Airway epithelial cell (primary cell): Measurements from ENCODE around the gene RORB. TPM values are rescaled to one million over a fixed set of nuclear protein-coding genes. Genes with fewer than 3 reads are reported as not detected.

Source experiments
- total RNA-seq: library from RNA; depleted of rRNA; stranded (reverse); fragments of >200 nt; gene quantifications from 2 replicates; pipeline ENCODE4 v1.2.3, GENCODE V29; 2015

RORB gene
- total RNA-seq = not detected in 2 replicates

GRCh38 chr9:74496819-74497747 lies at the start of gene RORB:
RORB (plus strand) TSS chr9:74497335; CDS start chr9:74497977, 642 bp downstream.

